CD4-positive, alpha-beta memory T cell (primary cell): Measurements from ENCODE around the gene NPHP4. TPM values are rescaled to one million over a fixed set of nuclear protein-coding genes. Genes with fewer than 3 reads are reported as not detected.

Experiments used
- CTCF ChIA-PET: fragments of 350-600 bp; sonication (Branson Sonifier 250); formaldehyde crosslinking; loops from one replicate; lab custom pipeline; 2021; ENCODE audit warnings: inconsistent platforms; ENCODE audit not compliant: partially characterized antibody; lab: Charles Lee
- POLR2A ChIA-PET: fragments of 350-600 bp; sonication (Branson Sonifier 250); formaldehyde crosslinking; loops from one replicate; lab custom pipeline; 2021; ENCODE audit not compliant: partially characterized antibody; lab: Charles Lee
- DNase-seq, 5 donors: peaks; one replicate each; pipeline versions ENCODE4 v3.0.0 to v3.0.0-alpha.2; 2020 to 2022; ENCODE audit warnings: mixed read lengths in 1 of 5
- H3K27ac ChIP-seq: one replicate; pipeline ENCODE4 v1.7.0; 2013; ENCODE audit warnings: low read depth, low read length
- H3K27me3 ChIP-seq: 2 replicates; pipeline ENCODE4 v1.7.0; 2013; ENCODE audit warnings: mild to moderate bottlenecking, low read length, moderate library complexity; ENCODE audit not compliant: insufficient read depth
- H3K36me3 ChIP-seq: 2 replicates; pipeline ENCODE4 v1.7.0; 2013; ENCODE audit warnings: mild to moderate bottlenecking, low read length, moderate library complexity; ENCODE audit not compliant: insufficient read depth
- H3K4me1 ChIP-seq: 2 replicates; pipeline ENCODE4 v1.7.0; 2013; ENCODE audit warnings: mild to moderate bottlenecking, low read length, moderate library complexity; ENCODE audit not compliant: insufficient read depth
- H3K4me3 ChIP-seq, 2 donors: one replicate each; pipeline ENCODE4 v1.7.0; 2013; ENCODE audit warnings: low read length in 2 of 2, mild to moderate bottlenecking in 1 of 2
- H3K9me3 ChIP-seq, 2 donors: one replicate each; pipeline ENCODE4 v1.7.0; 2013; ENCODE audit warnings: low read length in 2 of 2, control low read depth in 1 of 2; ENCODE audit not compliant: control insufficient read depth in 1 of 2
- H3K27ac Mint-ChIP-seq, 7 donors: one replicate each; pipeline ENCODE4 v1.8.0; 2020 to 2021; ENCODE audit warnings: mixed read lengths in 7 of 7, mild to moderate bottlenecking in 6 of 7, inconsistent platforms in 3 of 7, moderate library complexity in 3 of 7
- H3K27me3 Mint-ChIP-seq, 2 donors: one replicate each; pipeline ENCODE4 v1.8.0; 2020 to 2021; ENCODE audit warnings: mixed read lengths in 2 of 2
- H3K36me3 Mint-ChIP-seq, 2 donors: one replicate each; pipeline ENCODE4 v1.8.0; 2020 to 2021; ENCODE audit warnings: mixed read lengths in 2 of 2, inconsistent platforms in 1 of 2, mild to moderate bottlenecking in 1 of 2
- H3K4me1 Mint-ChIP-seq, 4 donors: one replicate each; pipeline ENCODE4 v1.8.0; 2020 to 2021; ENCODE audit warnings: mixed read lengths in 4 of 4, mild to moderate bottlenecking in 1 of 4
- H3K4me3 Mint-ChIP-seq, 8 donors: one replicate each; pipeline ENCODE4 v1.8.0; 2020 to 2021; ENCODE audit warnings: mixed read lengths in 8 of 8, mild to moderate bottlenecking in 7 of 8, moderate library complexity in 6 of 8, inconsistent platforms in 3 of 8
- H3K9me3 Mint-ChIP-seq, 8 donors: one replicate each; pipeline ENCODE4 v1.8.0; 2020 to 2021; ENCODE audit warnings: mixed read lengths in 8 of 8, mild to moderate bottlenecking in 5 of 8, inconsistent platforms in 3 of 8, moderate library complexity in 1 of 8
- intact Hi-C: fragments of 100-400 bp; cut with micrococcal nuclease; formaldehyde crosslinking; loops from one replicate; pipeline ENCODE4 v1.15.1; 2023
- polyA plus RNA-seq, 2 donors: library from polyadenylated mRNA; unstranded; fragments of 300-500 nt; fragmentation: Illumina TruSeq; gene quantifications; one replicate each; pipeline ENCODE4 v1.2.3, GENCODE V29; 2021
- total RNA-seq, 2 experiments: library from RNA; stranded (reverse); gene quantifications; one replicate each; pipeline ENCODE4 v1.2.3, GENCODE V29; 2021

The NPHP4 gene
- total and polyA plus RNA-seq, 4 experiments from 2014 or later = 1.0 to 9.6 (median 4.3) TPM

- Histone ChIP-seq H3K9me3 (no peaks in the 10 kb centered on the region), H3K4me1 (no peaks in the 10 kb centered on the region), H3K36me3 (no peaks in the 10 kb centered on the region), H3K4me3 (no peak overlapping the region), H3K27me3 (no peaks in the 10 kb centered on the region), H3K27ac (no peak overlapping the region)
- intact Hi-C loops = no loop called here
- ChIA-PET CTCF (no interaction called here), POLR2A (interaction anchor here (1.1 to 1.3 kb wide), 2 partner anchors 9 to 43 kb away, joined by 3 to 4 read pairs; partner anchors contain the start of gene NPHP4)
- Mint-ChIP-seq H3K27me3 (no peaks in the 10 kb centered on the region), H3K4me1 (peaks cover 2 to 5% (median 3%) of the 10 kb centered on the region in 4 donors), H3K9me3 (no peaks in the 10 kb centered on the region), H3K27ac (no peak overlapping the region), H3K4me3 (no peak overlapping the region), H3K36me3 (peaks cover 0 to 4% of the 10 kb centered on the region in 2 donors)
- no peak for DNase-seq
Measured at GRCh38 chr1:5983361-5984103, 8.7 kb downstream of the NPHP4 start.

GRCh38 chr1:5982868-5983267 lies 9.4 kb downstream of the NPHP4 start:
- POLR2A ChIA-PET = interaction anchor here (1.1 to 1.3 kb wide), 2 partner anchors 10 to 44 kb away, joined by 3 to 4 read pairs; partner anchors contain the start of gene NPHP4
- no peaks in the 10 kb centered on the region for H3K27me3 Mint-ChIP-seq
- Histone ChIP-seq H3K27ac (no peak overlapping the region), H3K36me3 (no peaks in the 10 kb centered on the region), H3K27me3 (no peaks in the 10 kb centered on the region), H3K4me1 (no peaks in the 10 kb centered on the region), H3K9me3 (no peaks in the 10 kb centered on the region), H3K4me3 (no peak overlapping the region)
- H3K4me3 Mint-ChIP-seq = no peak overlapping the region
- no peak for DNase-seq
- intact Hi-C loops = no loop called here
- CTCF ChIA-PET = no interaction called here
- no peak overlapping the region for H3K27ac Mint-ChIP-seq
- no peaks in the 10 kb centered on the region for H3K9me3 Mint-ChIP-seq
- H3K4me1 Mint-ChIP-seq = peaks cover 4 to 5% (median 4%) of the 10 kb centered on the region in 4 donors
- peaks cover 0 to 4% of the 10 kb centered on the region in 2 donors for H3K36me3 Mint-ChIP-seq

GRCh38 chr1:5982276-5982675 lies 9.9 kb downstream of the NPHP4 start:
- ChIA-PET CTCF (no interaction called here), POLR2A (interaction anchor here (1.1 to 1.3 kb wide), 2 partner anchors 10 to 44 kb away, joined by 3 to 4 read pairs; partner anchors contain the start of gene NPHP4)
- Histone ChIP-seq H3K4me1 (no peaks in the 10 kb centered on the region), H3K27me3 (no peaks in the 10 kb centered on the region), H3K27ac (no peak overlapping the region), H3K9me3 (no peaks in the 10 kb centered on the region), H3K4me3 (no peak overlapping the region), H3K36me3 (no peaks in the 10 kb centered on the region)
- no peak overlapping the region for H3K27ac Mint-ChIP-seq
- H3K4me1 Mint-ChIP-seq = peaks cover 6 to 9% (median 8%) of the 10 kb centered on the region in 4 donors
- no peak overlapping the region for H3K4me3 Mint-ChIP-seq
- intact Hi-C loops = no loop called here
- DNase-seq = no peak
- no peaks in the 10 kb centered on the region for H3K27me3 Mint-ChIP-seq
- H3K9me3 Mint-ChIP-seq = no peaks in the 10 kb centered on the region
- H3K36me3 Mint-ChIP-seq = peaks cover 0 to 8% of the 10 kb centered on the region in 2 donors

- peak overlapping the region in 1 of 7 donors; percentile 41 for H3K27ac Mint-ChIP-seq
- CTCF ChIA-PET = no interaction called here
- H3K9me3 Mint-ChIP-seq = no peaks in the 10 kb centered on the region
Measured at GRCh38 chr1:5981009-5981380, 11.2 kb downstream of the NPHP4 start.

GRCh38 chr1:5980314-5981008 lies 11.8 kb downstream of the NPHP4 start:
- no peak for DNase-seq
- no peaks in the 10 kb centered on the region for H3K27me3 ChIP-seq
- no peaks in the 10 kb centered on the region for H3K9me3 ChIP-seq
- peak overlapping the region in 1 of 8 donors; percentile 65 for H3K4me3 Mint-ChIP-seq
- H3K4me1 Mint-ChIP-seq = peaks cover 6 to 15% (median 10%) of the 10 kb centered on the region in 4 donors
- peak overlapping the region in 1 of 7 donors; percentile 69 for H3K27ac Mint-ChIP-seq
- ChIA-PET POLR2A (interaction anchor here (0.8 kb wide), 1 partner anchor 55 kb away, joined by 4 read pairs; no protein-coding TSS in a partner anchor), CTCF (no interaction called here)
- H3K27me3 Mint-ChIP-seq = no peaks in the 10 kb centered on the region
- no peaks in the 10 kb centered on the region for H3K9me3 Mint-ChIP-seq
- peaks cover 8% of the 10 kb centered on the region for H3K4me1 ChIP-seq
- intact Hi-C loops = no loop called here
- no peak overlapping the region for H3K4me3 ChIP-seq
- no peak overlapping the region for H3K27ac ChIP-seq
- H3K36me3 Mint-ChIP-seq = peaks cover 0 to 13% of the 10 kb centered on the region in 2 donors
- H3K36me3 ChIP-seq = no peaks in the 10 kb centered on the region

More at GRCh38 chr1:5981009-5981380, 11.2 kb downstream of the NPHP4 start:
- Histone ChIP-seq H3K4me3 (no peak overlapping the region), H3K4me1 (peaks cover 5% of the 10 kb centered on the region), H3K27me3 (no peaks in the 10 kb centered on the region), H3K9me3 (no peaks in the 10 kb centered on the region), H3K36me3 (no peaks in the 10 kb centered on the region), H3K27ac (no peak overlapping the region)
- H3K4me1 Mint-ChIP-seq = peaks cover 6 to 15% (median 9%) of the 10 kb centered on the region in 4 donors
- intact Hi-C loops = no loop called here
- H3K36me3 Mint-ChIP-seq = peaks cover 0 to 13% of the 10 kb centered on the region in 2 donors
- no peak for DNase-seq
- POLR2A ChIA-PET = interaction anchor here (0.8 kb wide), 1 partner anchor 54 kb away, joined by 4 read pairs; no protein-coding TSS in a partner anchor
- no peaks in the 10 kb centered on the region for H3K27me3 Mint-ChIP-seq
- H3K4me3 Mint-ChIP-seq = peak overlapping the region in 1 of 8 donors; percentile 10

GRCh38 chr1:5979536-5980313 lies 12.5 kb downstream of the NPHP4 start:
- H3K9me3 Mint-ChIP-seq = no peaks in the 10 kb centered on the region
- H3K27ac Mint-ChIP-seq = peak overlapping the region in 2 of 7 donors; percentile 27 to 69

More at GRCh38 chr1:5979536-5980313, 12.5 kb downstream of the NPHP4 start:
- intact Hi-C loops = loop anchor here (10.0 kb wide), 1 partner anchor 45 kb away; no protein-coding TSS in a partner anchor
- H3K9me3 ChIP-seq = no peaks in the 10 kb centered on the region
- no peak overlapping the region for H3K27ac ChIP-seq
- peaks cover 6 to 15% (median 12%) of the 10 kb centered on the region in 4 donors for H3K4me1 Mint-ChIP-seq
- no peak overlapping the region for H3K4me3 ChIP-seq
- H3K27me3 ChIP-seq = no peaks in the 10 kb centered on the region
- peaks cover 0 to 13% of the 10 kb centered on the region in 2 donors for H3K36me3 Mint-ChIP-seq
- DNase-seq = no peak
- H3K36me3 ChIP-seq = no peaks in the 10 kb centered on the region
- H3K4me1 ChIP-seq = peaks cover 8% of the 10 kb centered on the region
- ChIA-PET CTCF (no interaction called here), POLR2A (no interaction called here)
- peak overlapping the region in 1 of 8 donors; percentile 65 for H3K4me3 Mint-ChIP-seq
- H3K27me3 Mint-ChIP-seq = no peaks in the 10 kb centered on the region
